ENCODE results near the gene NTM.
A peak's percentile ranks its signal among the peaks of the same experiment; 100 is the strongest.

Gene NTM

DNA sequence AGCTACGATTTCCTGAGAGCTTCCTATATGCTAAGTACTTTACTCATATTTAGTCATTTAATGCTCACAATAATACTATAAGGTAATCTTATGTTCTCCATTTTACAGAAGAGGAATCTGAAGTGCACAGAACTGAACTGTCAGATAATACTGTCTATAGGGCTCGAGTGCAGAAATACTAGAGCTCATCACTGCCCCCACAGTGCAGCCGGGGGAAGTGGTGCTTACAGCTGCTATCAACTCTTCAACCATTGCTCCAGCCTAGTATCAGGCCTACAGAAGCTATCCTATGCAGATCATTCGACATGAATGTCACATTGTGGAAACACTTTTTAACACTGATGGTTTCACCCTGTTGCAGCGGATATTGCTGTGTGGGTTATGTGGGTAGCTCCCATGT, 929.9 kb downstream of the NTM start:
- no peak for TF ChIP-seq GABPA (IDR thresholded peaks at IDR 0.05; ENCODE audit: low read depth)
- TF ChIP-seq, protein P1, sequence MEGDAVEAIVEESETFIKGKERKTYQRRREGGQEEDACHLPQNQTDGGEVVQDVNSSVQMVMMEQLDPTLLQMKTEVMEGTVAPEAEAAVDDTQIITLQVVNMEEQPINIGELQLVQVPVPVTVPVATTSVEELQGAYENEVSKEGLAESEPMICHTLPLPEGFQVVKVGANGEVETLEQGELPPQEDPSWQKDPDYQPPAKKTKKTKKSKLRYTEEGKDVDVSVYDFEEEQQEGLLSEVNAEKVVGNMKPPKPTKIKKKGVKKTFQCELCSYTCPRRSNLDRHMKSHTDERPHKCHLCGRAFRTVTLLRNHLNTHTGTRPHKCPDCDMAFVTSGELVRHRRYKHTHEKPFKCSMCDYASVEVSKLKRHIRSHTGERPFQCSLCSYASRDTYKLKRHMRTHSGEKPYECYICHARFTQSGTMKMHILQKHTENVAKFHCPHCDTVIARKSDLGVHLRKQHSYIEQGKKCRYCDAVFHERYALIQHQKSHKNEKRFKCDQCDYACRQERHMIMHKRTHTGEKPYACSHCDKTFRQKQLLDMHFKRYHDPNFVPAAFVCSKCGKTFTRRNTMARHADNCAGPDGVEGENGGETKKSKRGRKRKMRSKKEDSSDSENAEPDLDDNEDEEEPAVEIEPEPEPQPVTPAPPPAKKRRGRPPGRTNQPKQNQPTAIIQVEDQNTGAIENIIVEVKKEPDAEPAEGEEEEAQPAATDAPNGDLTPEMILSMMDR (IDR thresholded peaks at IDR 0.05; ENCODE audit: insufficient read depth, low read length) = no peak
- no peak for TF ChIP-seq POLR2AphosphoS5 (IDR thresholded peaks at IDR 0.05; ENCODE audit: low read depth)
- TF ChIP-seq, protein P2, sequence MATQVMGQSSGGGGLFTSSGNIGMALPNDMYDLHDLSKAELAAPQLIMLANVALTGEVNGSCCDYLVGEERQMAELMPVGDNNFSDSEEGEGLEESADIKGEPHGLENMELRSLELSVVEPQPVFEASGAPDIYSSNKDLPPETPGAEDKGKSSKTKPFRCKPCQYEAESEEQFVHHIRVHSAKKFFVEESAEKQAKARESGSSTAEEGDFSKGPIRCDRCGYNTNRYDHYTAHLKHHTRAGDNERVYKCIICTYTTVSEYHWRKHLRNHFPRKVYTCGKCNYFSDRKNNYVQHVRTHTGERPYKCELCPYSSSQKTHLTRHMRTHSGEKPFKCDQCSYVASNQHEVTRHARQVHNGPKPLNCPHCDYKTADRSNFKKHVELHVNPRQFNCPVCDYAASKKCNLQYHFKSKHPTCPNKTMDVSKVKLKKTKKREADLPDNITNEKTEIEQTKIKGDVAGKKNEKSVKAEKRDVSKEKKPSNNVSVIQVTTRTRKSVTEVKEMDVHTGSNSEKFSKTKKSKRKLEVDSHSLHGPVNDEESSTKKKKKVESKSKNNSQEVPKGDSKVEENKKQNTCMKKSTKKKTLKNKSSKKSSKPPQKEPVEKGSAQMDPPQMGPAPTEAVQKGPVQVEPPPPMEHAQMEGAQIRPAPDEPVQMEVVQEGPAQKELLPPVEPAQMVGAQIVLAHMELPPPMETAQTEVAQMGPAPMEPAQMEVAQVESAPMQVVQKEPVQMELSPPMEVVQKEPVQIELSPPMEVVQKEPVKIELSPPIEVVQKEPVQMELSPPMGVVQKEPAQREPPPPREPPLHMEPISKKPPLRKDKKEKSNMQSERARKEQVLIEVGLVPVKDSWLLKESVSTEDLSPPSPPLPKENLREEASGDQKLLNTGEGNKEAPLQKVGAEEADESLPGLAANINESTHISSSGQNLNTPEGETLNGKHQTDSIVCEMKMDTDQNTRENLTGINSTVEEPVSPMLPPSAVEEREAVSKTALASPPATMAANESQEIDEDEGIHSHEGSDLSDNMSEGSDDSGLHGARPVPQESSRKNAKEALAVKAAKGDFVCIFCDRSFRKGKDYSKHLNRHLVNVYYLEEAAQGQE (IDR thresholded peaks at IDR 0.05; ENCODE audit: insufficient replicate concordance, low read depth) = no peak
- no peak for TF ChIP-seq SPI1 (IDR thresholded peaks at IDR 0.05; ENCODE audit: borderline replicate concordance, low read depth)
- peak in 1 of 2 experiments; percentile 2 for DNase-seq (ENCODE audit: low read depth in 1 of 2, low spot score in 1 of 2)
- no peak overlapping the region for H3K4me3 ChIP-seq (replicated peaks; ENCODE audit: insufficient read depth, low read length)
- no peak overlapping the region for H3K27ac ChIP-seq (replicated peaks)
- H3K27me3 ChIP-seq (ENCODE audit: insufficient read depth, poor library complexity, severe bottlenecking) = no peaks in the 10 kb centered on the region

DNA sequence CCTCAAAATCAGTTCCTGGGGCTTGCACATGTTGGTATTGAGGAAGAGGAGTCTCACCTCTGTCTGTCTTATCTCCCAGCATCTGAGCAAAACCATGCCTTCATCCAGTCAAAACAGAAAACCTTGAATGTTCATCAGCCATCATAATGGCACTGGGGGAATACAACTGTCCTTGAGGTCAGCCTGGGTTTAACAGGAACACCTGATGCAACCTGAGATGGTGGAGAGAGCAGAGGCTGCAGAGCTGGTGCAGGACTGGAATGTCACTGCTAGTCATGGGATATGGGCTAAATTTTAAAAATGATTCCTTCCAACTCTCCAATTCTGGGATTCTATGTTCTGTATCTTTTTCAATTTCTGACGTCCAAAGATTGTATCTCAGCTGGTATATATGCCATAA, 931.0 kb downstream of the NTM start:
- no peak overlapping the region for H3K27ac ChIP-seq (replicated peaks)
- no peak overlapping the region for H3K4me3 ChIP-seq (replicated peaks; ENCODE audit: insufficient read depth, low read length)
- no peak for TF ChIP-seq SPI1 (IDR thresholded peaks at IDR 0.05; ENCODE audit: borderline replicate concordance, low read depth)
- TF ChIP-seq, protein P1 (IDR thresholded peaks at IDR 0.05; ENCODE audit: insufficient read depth, low read length) = no peak
- TF ChIP-seq, protein P2 (IDR thresholded peaks at IDR 0.05; ENCODE audit: insufficient replicate concordance, low read depth) = no peak
- TF ChIP-seq GABPA (IDR thresholded peaks at IDR 0.05; ENCODE audit: low read depth) = no peak
- no peak for TF ChIP-seq POLR2AphosphoS5 (IDR thresholded peaks at IDR 0.05; ENCODE audit: low read depth)
- no peaks in the 10 kb centered on the region for H3K27me3 ChIP-seq (ENCODE audit: insufficient read depth, poor library complexity, severe bottlenecking)
- no peak for DNase-seq (ENCODE audit: low read depth in 1 of 2, low spot score in 1 of 2)

DNA sequence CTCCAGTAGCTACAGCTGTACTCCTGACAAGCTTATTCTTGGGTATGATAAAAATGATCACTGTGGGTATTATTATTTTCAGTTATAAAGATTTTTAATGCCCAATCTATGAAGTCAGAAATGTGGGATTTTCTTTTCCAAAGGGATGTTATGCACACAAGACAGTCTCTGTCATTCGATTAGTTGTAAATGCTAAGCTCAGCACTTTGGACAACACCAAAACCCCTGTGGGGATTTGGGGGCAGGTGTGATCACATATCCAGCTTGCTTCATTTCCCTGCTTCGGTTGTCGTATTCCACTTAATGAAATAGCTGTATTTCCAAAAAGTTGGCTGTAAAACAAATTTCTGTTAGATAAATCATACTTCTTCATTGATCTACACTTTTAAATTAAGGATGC, 931.5 kb downstream of the NTM start:
- TF ChIP-seq, protein P1 (IDR thresholded peaks at IDR 0.05; ENCODE audit: insufficient read depth, low read length) = no peak
- Histone ChIP-seq H3K27me3 (ENCODE audit: insufficient read depth, poor library complexity, severe bottlenecking) (no peaks in the 10 kb centered on the region), H3K27ac (replicated peaks) (no peak overlapping the region), H3K4me3 (replicated peaks; ENCODE audit: insufficient read depth, low read length) (no peak overlapping the region)
- no peak for DNase-seq (ENCODE audit: low read depth in 1 of 2, low spot score in 1 of 2)

DNA sequence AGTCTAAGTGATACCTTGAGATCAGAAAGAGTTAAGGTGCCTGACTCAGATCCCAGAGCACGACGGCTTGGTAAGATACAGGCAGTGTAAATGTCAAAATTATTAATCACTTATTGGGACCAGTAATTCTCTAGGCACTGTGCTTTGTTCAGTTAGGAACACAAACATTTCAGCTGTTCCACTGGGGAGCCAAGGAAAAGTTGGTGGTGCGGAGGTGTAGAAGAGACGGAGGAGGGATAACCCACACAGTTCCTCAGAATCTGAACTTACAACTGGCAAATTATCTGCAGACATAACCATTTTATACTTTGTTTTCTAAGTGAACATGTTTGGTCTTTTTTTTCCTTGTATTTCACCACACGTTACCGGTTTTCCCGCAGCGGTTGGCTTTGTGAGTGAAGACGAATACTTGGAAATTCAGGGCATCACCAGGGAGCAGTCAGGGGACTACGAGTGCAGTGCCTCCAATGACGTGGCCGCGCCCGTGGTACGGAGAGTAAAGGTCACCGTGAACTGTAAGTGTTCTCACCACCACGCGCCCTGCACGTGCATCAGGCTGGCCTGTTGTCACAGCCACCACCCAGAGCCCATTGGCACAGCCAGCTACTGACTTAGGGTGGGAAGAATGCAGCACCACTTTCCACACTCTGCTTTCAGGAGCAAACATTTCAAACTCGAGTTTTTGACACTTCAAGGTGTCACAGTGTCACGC, 937.0 kb downstream of the NTM start:
- DNase-seq (ENCODE audit: low read depth in 1 of 2, low spot score in 1 of 2) = no peak
- no peaks in the 10 kb centered on the region for H3K27me3 ChIP-seq (ENCODE audit: insufficient read depth, poor library complexity, severe bottlenecking)
- H3K4me3 ChIP-seq (replicated peaks; ENCODE audit: insufficient read depth, low read length) = no peak overlapping the region
- H3K27ac ChIP-seq (replicated peaks) = no peak overlapping the region
- TF ChIP-seq, protein P2 (IDR thresholded peaks at IDR 0.05; ENCODE audit: insufficient replicate concordance, low read depth) = no peak
- TF ChIP-seq SPI1 (IDR thresholded peaks at IDR 0.05; ENCODE audit: borderline replicate concordance, low read depth) (no peak), GABPA (IDR thresholded peaks at IDR 0.05; ENCODE audit: low read depth) (no peak), POLR2AphosphoS5 (IDR thresholded peaks at IDR 0.05; ENCODE audit: low read depth) (no peak)
- TF ChIP-seq, protein P1 (IDR thresholded peaks at IDR 0.05; ENCODE audit: insufficient read depth, low read length) = no peak
